Measurements from ENCODE around the gene ZNF391. TPM values are rescaled to one million over a fixed set of nuclear protein-coding genes. Genes with fewer than 3 reads are reported as not detected.
"Not testable (repeated sequence)": the region's sequence is repeated elsewhere in the genome, so short reads cannot be mapped to it uniquely, and the experiment has no call there.

The ZNF391 gene
- total RNA-seq, 1 experiment from 2014 or later, result 1.5 TPM

- not testable (repeated sequence) for H3K4me1 ChIP-seq (ENCODE audit: low read length); H3K36me3 ChIP-seq (ENCODE audit: insufficient read depth, low read length); H3K79me2 ChIP-seq (ENCODE audit: low read length); H3K4me2 ChIP-seq (ENCODE audit: low read depth, low read length, poor library complexity, severe bottlenecking); H3K9me2 ChIP-seq (replicated peaks; ENCODE audit: insufficient read depth, low read length); H4K20me1 ChIP-seq (ENCODE audit: insufficient read depth, low read depth, low read length); H3K9ac ChIP-seq (ENCODE audit: low read length); H3K27me3 ChIP-seq (ENCODE audit: low read length); H2AFZ ChIP-seq (ENCODE audit: low read length); DNase-seq; H3K9me3 ChIP-seq (ENCODE audit: low read length); H3K4me3 ChIP-seq (ENCODE audit: low read length); H3K27ac ChIP-seq (ENCODE audit: low read length)
Observed at GRCh38 chr6:27378406-27378805, 10.2 kb upstream of the ZNF391 start.

DNA sequence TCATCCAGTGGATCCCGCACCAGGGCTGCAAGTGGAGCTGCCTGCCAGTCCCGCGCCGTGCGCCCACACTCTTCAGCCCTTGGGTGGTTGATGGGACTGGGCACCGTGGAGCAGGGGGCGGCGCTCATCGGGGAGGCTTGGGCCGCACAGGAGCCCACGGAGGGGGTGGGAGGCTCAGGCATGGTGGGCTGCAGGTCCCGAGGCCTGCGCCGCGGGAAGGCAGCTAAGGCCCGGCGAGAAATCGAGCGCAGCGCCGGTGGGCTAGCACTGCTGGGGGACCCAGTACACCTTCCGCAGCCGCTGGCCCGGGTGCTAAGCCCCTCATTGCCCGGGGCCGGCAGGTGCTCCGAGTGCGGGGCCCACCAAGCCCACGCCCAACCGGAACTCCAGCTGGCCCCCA, 7.6 kb upstream of the ZNF391 start:
- not testable (repeated sequence) for H3K9ac ChIP-seq (ENCODE audit: low read length); H2AFZ ChIP-seq (ENCODE audit: low read length); H3K27me3 ChIP-seq (ENCODE audit: low read length); H3K4me1 ChIP-seq (ENCODE audit: low read length); H3K27ac ChIP-seq (ENCODE audit: low read length); H3K36me3 ChIP-seq (ENCODE audit: insufficient read depth, low read length); H3K9me3 ChIP-seq (ENCODE audit: low read length); H3K9me2 ChIP-seq (replicated peaks; ENCODE audit: insufficient read depth, low read length); DNase-seq; H3K79me2 ChIP-seq (ENCODE audit: low read length); H3K4me3 ChIP-seq (ENCODE audit: low read length); H4K20me1 ChIP-seq (ENCODE audit: insufficient read depth, low read depth, low read length); H3K4me2 ChIP-seq (ENCODE audit: low read depth, low read length, poor library complexity, severe bottlenecking)

- H3K4me3 ChIP-seq (ENCODE audit: low read length), result no peak overlapping the region
- no peak overlapping the region for H2AFZ ChIP-seq (ENCODE audit: low read length)
- no peaks in the 10 kb centered on the region for H3K9me2 ChIP-seq (replicated peaks; ENCODE audit: insufficient read depth, low read length)
Observed at GRCh38 chr6:27383011-27383410, 5.5 kb upstream of the ZNF391 start.

GRCh38 chr6:27383481-27383880, 5.1 kb upstream of the ZNF391 start:
- H3K9me3 ChIP-seq (ENCODE audit: low read length), result peaks cover 5% of the 10 kb centered on the region
- H3K4me3 ChIP-seq (ENCODE audit: low read length), result no peak overlapping the region
- no peak for DNase-seq
- no peaks in the 10 kb centered on the region for H3K9me2 ChIP-seq (replicated peaks; ENCODE audit: insufficient read depth, low read length)
- no peak overlapping the region for H3K4me2 ChIP-seq (ENCODE audit: low read depth, low read length, poor library complexity, severe bottlenecking)
- no peaks in the 10 kb centered on the region for H4K20me1 ChIP-seq (ENCODE audit: insufficient read depth, low read depth, low read length)
- no peak overlapping the region for H3K9ac ChIP-seq (ENCODE audit: low read length)
- H3K27ac ChIP-seq (ENCODE audit: low read length), result no peak overlapping the region
- no peaks in the 10 kb centered on the region for H3K27me3 ChIP-seq (ENCODE audit: low read length)
- peaks cover 7% of the 10 kb centered on the region for H3K4me1 ChIP-seq (ENCODE audit: low read length)
- H3K79me2 ChIP-seq (ENCODE audit: low read length), result no peaks in the 10 kb centered on the region
- H2AFZ ChIP-seq (ENCODE audit: low read length), result no peak overlapping the region
- H3K36me3 ChIP-seq (ENCODE audit: insufficient read depth, low read length), result no peaks in the 10 kb centered on the region

More at GRCh38 chr6:27383011-27383410, 5.5 kb upstream of the ZNF391 start:
- no peak overlapping the region for H3K27ac ChIP-seq (ENCODE audit: low read length)
- DNase-seq, result no peak
- H3K4me2 ChIP-seq (ENCODE audit: low read depth, low read length, poor library complexity, severe bottlenecking), result no peak overlapping the region
- peaks cover 5% of the 10 kb centered on the region for H3K9me3 ChIP-seq (ENCODE audit: low read length)
- peaks cover 2% of the 10 kb centered on the region for H3K4me1 ChIP-seq (ENCODE audit: low read length)
- no peaks in the 10 kb centered on the region for H3K27me3 ChIP-seq (ENCODE audit: low read length)
- no peaks in the 10 kb centered on the region for H3K36me3 ChIP-seq (ENCODE audit: insufficient read depth, low read length)
- H3K79me2 ChIP-seq (ENCODE audit: low read length), result no peaks in the 10 kb centered on the region
- H3K9ac ChIP-seq (ENCODE audit: low read length), result no peak overlapping the region
- H4K20me1 ChIP-seq (ENCODE audit: insufficient read depth, low read depth, low read length), result no peaks in the 10 kb centered on the region

DNA sequence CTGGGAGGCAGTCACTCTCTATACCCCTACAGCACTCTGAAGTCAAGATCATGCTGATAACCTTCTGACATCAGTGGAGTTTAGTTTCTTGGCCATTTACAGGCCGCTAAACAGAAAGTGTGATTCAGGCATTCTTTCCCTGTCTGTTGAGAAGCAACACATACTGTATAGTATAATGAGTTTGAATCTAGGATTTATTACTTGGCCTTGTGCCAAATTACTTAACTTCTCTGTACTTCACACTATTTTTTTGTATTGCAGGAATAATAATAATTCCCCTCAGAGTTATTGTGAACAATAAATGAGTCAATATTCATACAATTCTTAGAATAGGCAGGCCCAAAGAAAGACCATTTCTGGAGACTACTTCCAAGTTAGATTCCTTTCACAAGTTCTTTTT, 4.1 kb downstream of the ZNF391 start:
- Histone ChIP-seq H3K9me3 (ENCODE audit: low read length) (no peaks in the 10 kb centered on the region), H3K9ac (ENCODE audit: low read length) (no peak overlapping the region), H3K79me2 (ENCODE audit: low read length) (no peaks in the 10 kb centered on the region), H3K36me3 (ENCODE audit: insufficient read depth, low read length) (no peaks in the 10 kb centered on the region), H3K4me2 (ENCODE audit: low read depth, low read length, poor library complexity, severe bottlenecking) (no peak overlapping the region), H4K20me1 (ENCODE audit: insufficient read depth, low read depth, low read length) (no peaks in the 10 kb centered on the region), H3K4me1 (ENCODE audit: low read length) (peaks cover 12% of the 10 kb centered on the region), H3K27me3 (ENCODE audit: low read length) (no peaks in the 10 kb centered on the region), H3K4me3 (ENCODE audit: low read length) (no peak overlapping the region), H2AFZ (ENCODE audit: low read length) (no peak overlapping the region), H3K9me2 (replicated peaks; ENCODE audit: insufficient read depth, low read length) (no peaks in the 10 kb centered on the region), H3K27ac (ENCODE audit: low read length) (no peak overlapping the region)
- no peak for DNase-seq

DNA sequence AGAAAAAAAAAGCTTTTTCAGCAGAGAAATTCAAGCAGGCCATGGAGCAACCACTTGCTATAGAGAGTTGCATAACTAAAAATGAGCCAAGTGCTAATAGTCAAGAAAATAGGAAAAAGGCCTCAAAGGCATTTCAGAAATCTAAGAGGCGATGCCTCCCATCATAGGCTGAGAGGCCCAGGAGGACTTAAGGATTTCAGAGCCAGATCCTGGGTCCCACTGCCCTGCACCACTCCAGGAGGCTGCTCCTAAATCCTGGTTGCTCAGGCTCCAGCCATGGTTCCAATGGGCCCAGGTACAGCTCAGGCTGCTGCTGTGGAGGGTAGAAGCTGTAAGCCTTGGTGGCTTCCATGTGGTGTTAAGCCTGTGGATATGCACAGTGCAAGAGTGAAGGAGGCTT, 5.5 kb downstream of the ZNF391 start:
- Histone ChIP-seq H3K4me3 (ENCODE audit: low read length) (no peak overlapping the region), H3K27ac (ENCODE audit: low read length) (no peak overlapping the region), H3K9ac (ENCODE audit: low read length) (no peak overlapping the region)

DNA sequence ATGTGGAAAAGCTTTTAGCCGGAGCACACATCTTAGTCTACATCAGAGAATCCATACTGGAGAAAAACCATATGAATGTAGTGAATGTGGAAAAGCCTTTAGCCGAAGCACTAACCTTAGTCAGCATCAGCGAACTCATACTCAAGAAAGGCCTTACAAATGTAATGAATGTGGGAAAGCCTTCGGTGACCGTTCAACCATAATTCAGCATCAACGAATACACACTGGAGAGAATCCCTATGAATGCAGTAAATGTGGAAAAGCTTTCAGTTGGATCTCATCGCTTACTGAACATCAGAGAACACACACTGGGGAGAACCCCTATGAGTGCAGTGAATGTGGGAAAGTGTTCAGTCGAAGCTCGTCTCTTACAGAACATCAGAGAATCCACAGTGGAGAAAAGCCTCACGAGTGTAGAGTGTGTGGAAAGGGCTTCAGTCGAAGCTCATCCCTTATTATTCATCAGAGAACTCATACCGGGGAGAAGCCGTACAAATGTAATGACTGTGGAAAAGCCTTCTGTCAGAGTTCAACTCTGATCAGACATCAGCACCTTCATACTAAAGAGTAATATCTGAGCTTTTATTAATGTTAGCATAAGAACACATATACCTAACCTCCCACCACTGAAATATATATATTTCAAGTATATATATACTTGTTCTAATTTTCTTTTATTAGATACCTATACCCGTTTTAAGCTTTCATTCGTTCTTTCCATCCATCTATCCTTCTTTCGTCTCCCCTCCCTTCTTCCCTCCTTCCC, 12.5 kb downstream of the ZNF391 start:
- no peaks in the 10 kb centered on the region for H3K27me3 ChIP-seq (ENCODE audit: low read length)
- H3K9ac ChIP-seq (ENCODE audit: low read length), result no peak overlapping the region
- no peaks in the 10 kb centered on the region for H3K79me2 ChIP-seq (ENCODE audit: low read length)

More for the DNA sequence above, 5.5 kb downstream of the ZNF391 start:
- H3K9me3 ChIP-seq (ENCODE audit: low read length), result no peaks in the 10 kb centered on the region
- no peak for DNase-seq
- H3K27me3 ChIP-seq (ENCODE audit: low read length), result no peaks in the 10 kb centered on the region
- no peaks in the 10 kb centered on the region for H3K9me2 ChIP-seq (replicated peaks; ENCODE audit: insufficient read depth, low read length)
- H3K4me2 ChIP-seq (ENCODE audit: low read depth, low read length, poor library complexity, severe bottlenecking), result no peak overlapping the region
- no peak overlapping the region for H2AFZ ChIP-seq (ENCODE audit: low read length)
- no peaks in the 10 kb centered on the region for H3K79me2 ChIP-seq (ENCODE audit: low read length)
- H4K20me1 ChIP-seq (ENCODE audit: insufficient read depth, low read depth, low read length), result no peaks in the 10 kb centered on the region
- no peaks in the 10 kb centered on the region for H3K36me3 ChIP-seq (ENCODE audit: insufficient read depth, low read length)
- peaks cover 4% of the 10 kb centered on the region for H3K4me1 ChIP-seq (ENCODE audit: low read length)

DNA sequence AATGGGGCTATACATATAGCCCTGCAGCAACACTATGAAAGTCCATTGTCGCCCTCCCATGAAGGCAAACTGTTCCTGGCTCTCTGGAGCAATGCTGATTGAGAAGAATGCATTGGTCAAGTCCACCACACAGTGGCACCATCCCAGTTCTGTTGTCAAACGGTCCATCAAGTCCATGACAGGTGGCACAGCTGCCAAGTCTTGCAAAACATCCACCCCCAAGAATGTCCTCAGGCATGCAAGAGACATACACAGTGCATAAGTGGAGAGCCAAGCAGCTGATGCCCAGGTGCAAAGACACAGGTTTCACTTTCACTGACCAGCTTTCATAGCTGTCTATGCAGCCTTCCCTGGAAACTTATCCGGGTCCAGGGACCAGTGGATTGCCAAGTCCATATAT, 17.5 kb downstream of the ZNF391 start:
- Histone ChIP-seq H2AFZ (ENCODE audit: low read length) (no peak overlapping the region), H4K20me1 (ENCODE audit: insufficient read depth, low read depth, low read length) (no peaks in the 10 kb centered on the region), H3K79me2 (ENCODE audit: low read length) (no peaks in the 10 kb centered on the region), H3K4me1 (ENCODE audit: low read length) (no peaks in the 10 kb centered on the region), H3K9ac (ENCODE audit: low read length) (no peak overlapping the region), H3K27ac (ENCODE audit: low read length) (no peak overlapping the region), H3K4me3 (ENCODE audit: low read length) (no peak overlapping the region), H3K9me2 (replicated peaks; ENCODE audit: insufficient read depth, low read length) (no peaks in the 10 kb centered on the region), H3K4me2 (ENCODE audit: low read depth, low read length, poor library complexity, severe bottlenecking) (no peak overlapping the region), H3K36me3 (ENCODE audit: insufficient read depth, low read length) (no peaks in the 10 kb centered on the region), H3K27me3 (ENCODE audit: low read length) (no peaks in the 10 kb centered on the region), H3K9me3 (ENCODE audit: low read length) (peaks cover 10% of the 10 kb centered on the region)
- DNase-seq, result no peak

More for the DNA sequence above, 12.5 kb downstream of the ZNF391 start:
- Histone ChIP-seq H3K4me3 (ENCODE audit: low read length) (no peak overlapping the region), H3K4me1 (ENCODE audit: low read length) (no peaks in the 10 kb centered on the region), H3K9me2 (replicated peaks; ENCODE audit: insufficient read depth, low read length) (no peaks in the 10 kb centered on the region), H3K4me2 (ENCODE audit: low read depth, low read length, poor library complexity, severe bottlenecking) (no peak overlapping the region), H3K9me3 (ENCODE audit: low read length) (peaks cover 14% of the 10 kb centered on the region), H3K36me3 (ENCODE audit: insufficient read depth, low read length) (no peaks in the 10 kb centered on the region), H3K27ac (ENCODE audit: low read length) (no peak overlapping the region), H4K20me1 (ENCODE audit: insufficient read depth, low read depth, low read length) (no peaks in the 10 kb centered on the region), H2AFZ (ENCODE audit: low read length) (no peak overlapping the region)
- DNase-seq, result no peak

Data from Karpas-422 (cell line).